ENCODE results near the gene PHF12. TPM values are rescaled to one million over a fixed set of nuclear protein-coding genes. Genes with fewer than 3 reads are reported as not detected.

Gene PHF12
- total and polyA plus RNA-seq, 5 experiments from 2014 or later, result 5.2 to 124 (median 12.0) TPM

GRCh38 chr17:28958820-28959455 lies 7.6 kb upstream of the PHF12 start:
- H3K27ac Mint-ChIP-seq, result no peak overlapping the region
- POLR2A ChIA-PET, result no interaction called here
- peaks cover 0 to 3% (median 0%) of the 10 kb centered on the region in 3 donors for H3K36me3 Mint-ChIP-seq
- peaks cover 0 to 1% (median 0%) of the 10 kb centered on the region in 4 donors for H3K4me1 Mint-ChIP-seq
- no peak overlapping the region for H3K4me3 Mint-ChIP-seq
- no peak for ATAC-seq
- H3K27me3 Mint-ChIP-seq, result peaks cover 0 to 13% (median 9%) of the 10 kb centered on the region in 5 donors
- H3K9me3 Mint-ChIP-seq, result no peaks in the 10 kb centered on the region
- DNase-seq, result no peak

GRCh38 chr17:28957992-28958355 lies 6.7 kb upstream of the PHF12 start:
- no peak for DNase-seq
- Mint-ChIP-seq H3K4me3 (no peak overlapping the region), H3K27me3 (peaks cover 0 to 4% (median under 1%) of the 10 kb centered on the region in 5 donors), H3K9me3 (no peaks in the 10 kb centered on the region), H3K27ac (no peak overlapping the region), H3K4me1 (peaks cover 0 to 4% (median 0%) of the 10 kb centered on the region in 4 donors), H3K36me3 (peaks cover 0 to 3% (median 0%) of the 10 kb centered on the region in 3 donors)
- POLR2A ChIA-PET, result interaction anchor here (0.6 kb wide), 1 partner anchor 83 kb away, joined by 3 read pairs; no protein-coding TSS in a partner anchor
- ATAC-seq, result no peak

- no peak for ATAC-seq
Observed at GRCh38 chr17:28957277-28957991, 6.1 kb upstream of the PHF12 start.

GRCh38 chr17:28956861-28957260 lies 5.5 kb upstream of the PHF12 start:
- peaks cover 0 to 3% (median 0%) of the 10 kb centered on the region in 3 donors for H3K36me3 Mint-ChIP-seq
- DNase-seq (peak in 1 of 10 donors; percentile 50), ATAC-seq (no peak)
- H3K4me3 Mint-ChIP-seq, result no peak overlapping the region
- H3K4me1 Mint-ChIP-seq, result peaks cover 0 to 2% (median 0%) of the 10 kb centered on the region in 4 donors
- H3K27me3 Mint-ChIP-seq, result peaks cover 0 to under 1% (median 0%) of the 10 kb centered on the region in 5 donors
- no peaks in the 10 kb centered on the region for H3K9me3 Mint-ChIP-seq
- POLR2A ChIA-PET, result no interaction called here
- H3K27ac Mint-ChIP-seq, result no peak overlapping the region

More at GRCh38 chr17:28957277-28957991, 6.1 kb upstream of the PHF12 start:
- Mint-ChIP-seq H3K27me3 (peaks cover 0 to 4% (median 0%) of the 10 kb centered on the region in 5 donors), H3K9me3 (no peaks in the 10 kb centered on the region), H3K4me1 (peaks cover 0 to 4% (median 0%) of the 10 kb centered on the region in 4 donors), H3K36me3 (peaks cover 0 to 3% (median 0%) of the 10 kb centered on the region in 3 donors), H3K27ac (no peak overlapping the region), H3K4me3 (no peak overlapping the region)
- POLR2A ChIA-PET, result interaction anchor here (0.6 kb wide), 2 partner anchors 83 to 758 kb away, joined by 3 to 5 read pairs; no protein-coding TSS in a partner anchor
- peak in 1 of 10 donors; percentile 43 for DNase-seq

- no peak overlapping the region for H3K4me3 Mint-ChIP-seq
- no peak overlapping the region for H3K27ac Mint-ChIP-seq
- no peaks in the 10 kb centered on the region for H3K9me3 Mint-ChIP-seq
- peaks cover 0 to 3% (median 0%) of the 10 kb centered on the region in 3 donors for H3K36me3 Mint-ChIP-seq
- no peak for ATAC-seq
- no peaks in the 10 kb centered on the region for H3K27me3 Mint-ChIP-seq
- H3K4me1 Mint-ChIP-seq, result peaks cover 0 to 2% (median 0%) of the 10 kb centered on the region in 4 donors
- DNase-seq, result no peak
- POLR2A ChIA-PET, result no interaction called here
Observed at GRCh38 chr17:28956112-28956511, 4.8 kb upstream of the PHF12 start.

GRCh38 chr17:28955408-28955807 lies 4.1 kb upstream of the PHF12 start:
- ATAC-seq (no peak), DNase-seq (peak in 1 of 10 donors; percentile 50)
- Mint-ChIP-seq H3K36me3 (peaks cover 0 to 3% (median 0%) of the 10 kb centered on the region in 3 donors), H3K4me1 (peaks cover 0 to 2% (median 0%) of the 10 kb centered on the region in 4 donors), H3K27me3 (no peaks in the 10 kb centered on the region), H3K4me3 (no peak overlapping the region), H3K9me3 (no peaks in the 10 kb centered on the region), H3K27ac (peak overlapping the region in 1 of 10 donors; percentile 27)
- POLR2A ChIA-PET, result no interaction called here

- ATAC-seq (no peak), DNase-seq (no peak)
- POLR2A ChIA-PET, result no interaction called here
- H3K4me3 Mint-ChIP-seq, result no peak overlapping the region
- H3K36me3 Mint-ChIP-seq, result peaks cover 0 to 3% (median 0%) of the 10 kb centered on the region in 3 donors
- peaks cover 0 to 2% (median 0%) of the 10 kb centered on the region in 4 donors for H3K4me1 Mint-ChIP-seq
- H3K27ac Mint-ChIP-seq, result no peak overlapping the region
- H3K9me3 Mint-ChIP-seq, result no peaks in the 10 kb centered on the region
- H3K27me3 Mint-ChIP-seq, result no peaks in the 10 kb centered on the region
Observed at GRCh38 chr17:28954886-28955285, 3.6 kb upstream of the PHF12 start.

- peak overlapping the region in 5 of 10 donors; percentile 12 to 50 (median 39) for H3K4me3 Mint-ChIP-seq
- no peaks in the 10 kb centered on the region for H3K9me3 Mint-ChIP-seq
- ATAC-seq, result no peak
- POLR2A ChIA-PET, result interaction anchor here (0.5 to 6.0 kb wide), 10 partner anchors 12 to 340 kb away, joined by 3 to 112 read pairs (median 5); partner anchors contain the start of genes FLOT2, NEK8, NUFIP2 and RPL23A
- peak; percentile 17 to 76 (median 44) for DNase-seq
- no peaks in the 10 kb centered on the region for H3K36me3 Mint-ChIP-seq
- H3K27ac Mint-ChIP-seq, result peak overlapping the region in 1 of 10 donors; percentile 19
- H3K27me3 Mint-ChIP-seq, result no peaks in the 10 kb centered on the region
- peaks cover 3 to 6% (median 4%) of the 10 kb centered on the region in 4 donors for H3K4me1 Mint-ChIP-seq
Observed at GRCh38 chr17:28953444-28954118, 2.3 kb upstream of the PHF12 start.

- H3K27ac Mint-ChIP-seq, result no peak overlapping the region
- peaks cover 0 to 6% (median 0%) of the 10 kb centered on the region in 3 donors for H3K36me3 Mint-ChIP-seq
- H3K27me3 Mint-ChIP-seq, result no peaks in the 10 kb centered on the region
- peaks cover 12 to 18% (median 16%) of the 10 kb centered on the region in 4 donors for H3K4me1 Mint-ChIP-seq
- DNase-seq (peak; percentile 85 to 99 (median 97)), ATAC-seq (peak; percentile 71 to 77)
- no peak overlapping the region for H3K4me3 Mint-ChIP-seq
- POLR2A ChIA-PET, result interaction anchor here (0.7 to 6.0 kb wide), 37 partner anchors 8 to 1889 kb away, joined by 3 to 112 read pairs (median 6); partner anchors contain the start of genes BLTP2, DHRS13, ERAL1 and FLOT2
- H3K9me3 Mint-ChIP-seq, result no peaks in the 10 kb centered on the region
Observed at GRCh38 chr17:28951991-28952975, 965 bp upstream of the PHF12 start.

- H3K4me3 Mint-ChIP-seq, result peak overlapping the region in 9 of 10 donors; percentile 94 to 98 (median 95)
- H3K9me3 Mint-ChIP-seq, result no peaks in the 10 kb centered on the region
- DNase-seq, result no peak
- H3K4me1 Mint-ChIP-seq, result peaks cover 15 to 30% (median 28%) of the 10 kb centered on the region in 4 donors
- POLR2A ChIA-PET, result interaction anchor here (0.8 to 6.0 kb wide), 39 partner anchors 9 to 1891 kb away, joined by 3 to 112 read pairs (median 7); partner anchors contain the start of genes BLTP2, DHRS13, FAM222B and FLOT2
- peaks cover 0 to 10% (median 0%) of the 10 kb centered on the region in 3 donors for H3K36me3 Mint-ChIP-seq
- ATAC-seq, result no peak
- no peaks in the 10 kb centered on the region for H3K27me3 Mint-ChIP-seq
- H3K27ac Mint-ChIP-seq, result peak overlapping the region; percentile 86 to 98 (median 97)
Observed at GRCh38 chr17:28950752-28951427, 428 bp downstream of the PHF12 start.

All from naive thymus-derived CD8-positive, alpha-beta T cell (primary cell).